Naive thymus-derived CD4-positive, alpha-beta T cell (primary cell): Measurements from ENCODE around the gene NAIF1. TPM values are rescaled to one million over a fixed set of nuclear protein-coding genes. Genes with fewer than 3 reads are reported as not detected.

ENCODE experiments used
- ATAC-seq: fragments of 150-1000 bp; cut with Tn5 transposase; 2 replicates; pipeline ENCODE4 v1.10.0; 2021; ENCODE audit warnings: mild to moderate bottlenecking, moderate library complexity
- CTCF ChIA-PET: fragments of 350-600 bp; sonication (Branson Sonifier 250); formaldehyde crosslinking; loops from one replicate; lab custom pipeline; 2021; ENCODE audit warnings: antibody characterized with exemption; lab: Charles Lee
- POLR2A ChIA-PET: fragments of 350-600 bp; sonication (Branson Sonifier 250); formaldehyde crosslinking; loops from one replicate; lab custom pipeline; 2021; ENCODE audit warnings: antibody characterized with exemption, inconsistent platforms; lab: Charles Lee
- DNase-seq, 9 donors: peaks; one replicate each; pipeline versions ENCODE4 v3.0.0 to v3.0.0-alpha.2; 2020 to 2022; ENCODE audit warnings: mixed read lengths in 1 of 9
- H3K27ac ChIP-seq: one replicate; pipeline ENCODE4 v1.7.0; 2013; ENCODE audit warnings: mild to moderate bottlenecking, low read depth, low read length, moderate library complexity
- H3K27me3 ChIP-seq, 2 donors: one replicate each; pipeline ENCODE4 v1.7.0; 2013; ENCODE audit warnings: low read length in 2 of 2, mild to moderate bottlenecking in 2 of 2, moderate library complexity in 2 of 2; ENCODE audit not compliant: control insufficient read depth in 2 of 2, insufficient read depth in 2 of 2
- H3K36me3 ChIP-seq, 3 experiments: 1 replicate in 2 of 3; 2 replicates in 1 of 3; pipeline ENCODE4 v1.7.0; 2013; ENCODE audit warnings: low read length in 3 of 3, mild to moderate bottlenecking in 3 of 3, moderate library complexity in 1 of 3; ENCODE audit not compliant: insufficient read depth in 3 of 3, control insufficient read depth in 2 of 3
- H3K4me1 ChIP-seq, 2 donors: one replicate each; pipeline ENCODE4 v1.7.0; 2013; ENCODE audit warnings: low read length in 2 of 2, mild to moderate bottlenecking in 2 of 2, moderate library complexity in 1 of 2; ENCODE audit not compliant: control insufficient read depth in 2 of 2, insufficient read depth in 2 of 2
- H3K4me3 ChIP-seq: 2 replicates; pipeline ENCODE4 v1.7.0; 2013; ENCODE audit warnings: mild to moderate bottlenecking, low read length
- H3K9me3 ChIP-seq, 3 experiments: 1 replicate in 2 of 3; 2 replicates in 1 of 3; pipeline ENCODE4 v1.7.0; 2013; ENCODE audit warnings: low read length in 3 of 3; ENCODE audit not compliant: control insufficient read depth in 2 of 3
- H3K27ac Mint-ChIP-seq, 9 donors: one replicate each; pipeline ENCODE4 v1.8.0; 2020 to 2022; ENCODE audit warnings: mixed read lengths in 9 of 9, mild to moderate bottlenecking in 8 of 9, moderate library complexity in 5 of 9, inconsistent platforms in 2 of 9
- H3K27me3 Mint-ChIP-seq, 5 donors: one replicate each; pipeline ENCODE4 v1.8.0; 2021 to 2022; ENCODE audit warnings: mixed read lengths in 5 of 5, mild to moderate bottlenecking in 1 of 5
- H3K36me3 Mint-ChIP-seq, 5 donors: one replicate each; pipeline ENCODE4 v1.8.0; 2020 to 2022; ENCODE audit warnings: mixed read lengths in 5 of 5, mild to moderate bottlenecking in 3 of 5, inconsistent platforms in 1 of 5
- H3K4me1 Mint-ChIP-seq, 7 donors: one replicate each; pipeline ENCODE4 v1.8.0; 2020 to 2022; ENCODE audit warnings: mixed read lengths in 7 of 7, mild to moderate bottlenecking in 3 of 7, inconsistent platforms in 1 of 7
- H3K4me3 Mint-ChIP-seq, 10 donors: one replicate each; pipeline ENCODE4 v1.8.0; 2020 to 2022; ENCODE audit warnings: mild to moderate bottlenecking in 10 of 10, mixed read lengths in 10 of 10, moderate library complexity in 6 of 10, inconsistent platforms in 2 of 10
- H3K9me3 Mint-ChIP-seq, 11 donors: one replicate each; pipeline ENCODE4 v1.8.0; 2020 to 2022; ENCODE audit warnings: mixed read lengths in 11 of 11, mild to moderate bottlenecking in 4 of 11, inconsistent platforms in 1 of 11, moderate library complexity in 1 of 11
- intact Hi-C, 2 donors: fragments of 100-400 bp; cut with micrococcal nuclease; formaldehyde crosslinking; loops; one replicate each; pipeline ENCODE4 v1.15.1; 2023
- polyA plus RNA-seq, 2 donors: library from polyadenylated mRNA; unstranded; fragments of 300-500 nt; fragmentation: Illumina TruSeq; gene quantifications; one replicate each; pipeline ENCODE4 v1.2.3, GENCODE V29; 2021
- total RNA-seq, 6 experiments: library from RNA in 5 of 6; stranded (reverse) in 5 of 6; gene quantifications; 1 replicate in 5 of 6; 2 replicates in 1 of 6; pipeline ENCODE4 v1.2.3 and lab custom pipeline; 2021 to 2026

The NAIF1 gene, protein sequence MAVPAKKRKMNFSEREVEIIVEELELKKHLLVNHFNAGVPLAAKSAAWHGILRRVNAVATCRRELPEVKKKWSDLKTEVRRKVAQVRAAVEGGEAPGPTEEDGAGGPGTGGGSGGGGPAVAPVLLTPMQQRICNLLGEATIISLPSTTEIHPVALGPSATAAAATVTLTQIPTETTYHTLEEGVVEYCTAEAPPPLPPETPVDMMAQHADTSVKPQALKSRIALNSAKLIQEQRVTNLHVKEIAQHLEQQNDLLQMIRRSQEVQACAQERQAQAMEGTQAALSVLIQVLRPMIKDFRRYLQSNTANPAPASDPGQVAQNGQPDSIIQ
- 10 to 100 TPM; 10.7 to 13.3 (median 11.8) TPM for total RNA-seq
- polyA plus RNA-seq = 10 to 100 TPM in 1 of 2 donors, 1 to 10 TPM in 1; 8.6 to 14.8 TPM
- 12.2 reads per million, percentile 40 among the genes with 10 or more reads in this experiment for total RNA-seq (lab: John Stamatoyannopoulos, UW)

DNA sequence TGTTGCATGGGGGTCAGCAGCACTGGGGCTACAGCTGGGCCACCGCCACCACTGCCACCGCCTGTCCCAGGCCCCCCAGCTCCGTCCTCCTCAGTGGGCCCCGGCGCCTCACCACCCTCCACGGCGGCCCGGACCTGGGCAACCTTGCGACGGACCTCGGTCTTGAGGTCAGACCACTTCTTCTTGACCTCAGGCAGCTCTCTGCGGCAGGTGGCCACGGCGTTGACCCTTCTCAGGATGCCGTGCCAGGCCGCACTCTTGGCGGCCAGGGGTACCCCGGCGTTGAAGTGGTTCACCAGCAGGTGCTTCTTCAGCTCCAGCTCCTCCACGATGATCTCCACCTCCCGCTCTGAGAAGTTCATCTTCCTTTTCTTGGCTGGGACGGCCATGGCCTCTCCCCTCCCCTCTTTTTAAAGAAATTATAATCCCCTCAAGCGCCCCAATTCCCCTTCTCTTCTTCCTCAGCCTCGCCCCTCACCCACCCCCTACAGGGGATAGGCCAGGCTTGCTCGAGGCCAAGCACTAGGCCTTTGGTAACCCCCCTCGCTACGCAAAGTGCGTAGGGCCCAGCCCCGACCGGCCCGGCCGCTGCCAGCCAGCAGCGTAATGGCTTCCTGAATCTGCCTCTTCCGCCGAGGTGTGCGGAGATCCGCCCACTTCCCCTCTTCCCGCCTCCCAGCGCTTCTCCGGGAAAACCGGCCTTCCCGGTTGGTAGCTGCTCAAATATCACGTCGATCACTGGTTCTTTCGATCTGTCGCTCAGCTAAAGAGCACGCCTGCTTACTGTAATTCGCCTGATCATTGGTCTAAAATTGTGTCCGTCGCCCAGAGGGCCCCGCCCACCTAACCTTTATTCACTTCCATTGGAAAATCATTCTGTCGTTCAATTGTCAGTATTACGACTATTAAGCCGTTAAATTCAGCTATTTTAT is at the start of gene NAIF1:
Gene NAIF1, minus strand, starts transcription at position 608 of the 932 bp plus-strand sequence. Its CDS starts 219 bp downstream, at position 389.
- H3K27me3 ChIP-seq = no peaks in the 10 kb centered on the region
- no peaks in the 10 kb centered on the region for H3K9me3 ChIP-seq
- POLR2A ChIA-PET = interaction anchor here (0.6 to 4.5 kb wide), 29 partner anchors 8 to 1802 kb away, joined by 3 to 26 read pairs (median 4); partner anchors contain the start of gene EEIG1
- H3K27me3 Mint-ChIP-seq = no peaks in the 10 kb centered on the region
- intact Hi-C loops = loop anchor here (1.0 to 10.0 kb wide), 14 partner anchors 27 to 350 kb away; partner anchors contain the start of genes CDK9 (in 2 of the 2), TOR2A (in 2 of the 2), BBLN (in 1 of the 2) and DPM2 (in 1 of the 2)
- H3K4me1 Mint-ChIP-seq = peaks cover 32 to 69% (median 51%) of the 10 kb centered on the region in 7 donors
- H3K27ac Mint-ChIP-seq = peak within 1 kb of the TSS in 5 of 9 donors; percentile 83 to 93 (median 91)
- CTCF ChIA-PET = interaction anchor here (0.6 to 1.7 kb wide), 5 partner anchors 24 to 1993 kb away, joined by 3 read pairs; no protein-coding TSS in a partner anchor
- H3K9me3 Mint-ChIP-seq = no peaks in the 10 kb centered on the region
- peak within 1 kb of the TSS in 6 of 10 donors; percentile 69 to 95 (median 81) for H3K4me3 Mint-ChIP-seq
- H3K27ac ChIP-seq = peak within 1 kb of the TSS; percentile 88
- ATAC-seq = peak; percentile 78
- peaks cover 40 to 52% of the 10 kb centered on the region in 2 donors for H3K4me1 ChIP-seq
- H3K36me3 Mint-ChIP-seq = peaks cover 0 to 25% (median 3%) of the 10 kb centered on the region in 5 donors
- DNase-seq = peak; percentile 87 to 98 (median 97)
- peak within 1 kb of the TSS; percentile 96 for H3K4me3 ChIP-seq
- peaks cover 0 to 11% (median 0%) of the 10 kb centered on the region in 3 experiments for H3K36me3 ChIP-seq

DNA sequence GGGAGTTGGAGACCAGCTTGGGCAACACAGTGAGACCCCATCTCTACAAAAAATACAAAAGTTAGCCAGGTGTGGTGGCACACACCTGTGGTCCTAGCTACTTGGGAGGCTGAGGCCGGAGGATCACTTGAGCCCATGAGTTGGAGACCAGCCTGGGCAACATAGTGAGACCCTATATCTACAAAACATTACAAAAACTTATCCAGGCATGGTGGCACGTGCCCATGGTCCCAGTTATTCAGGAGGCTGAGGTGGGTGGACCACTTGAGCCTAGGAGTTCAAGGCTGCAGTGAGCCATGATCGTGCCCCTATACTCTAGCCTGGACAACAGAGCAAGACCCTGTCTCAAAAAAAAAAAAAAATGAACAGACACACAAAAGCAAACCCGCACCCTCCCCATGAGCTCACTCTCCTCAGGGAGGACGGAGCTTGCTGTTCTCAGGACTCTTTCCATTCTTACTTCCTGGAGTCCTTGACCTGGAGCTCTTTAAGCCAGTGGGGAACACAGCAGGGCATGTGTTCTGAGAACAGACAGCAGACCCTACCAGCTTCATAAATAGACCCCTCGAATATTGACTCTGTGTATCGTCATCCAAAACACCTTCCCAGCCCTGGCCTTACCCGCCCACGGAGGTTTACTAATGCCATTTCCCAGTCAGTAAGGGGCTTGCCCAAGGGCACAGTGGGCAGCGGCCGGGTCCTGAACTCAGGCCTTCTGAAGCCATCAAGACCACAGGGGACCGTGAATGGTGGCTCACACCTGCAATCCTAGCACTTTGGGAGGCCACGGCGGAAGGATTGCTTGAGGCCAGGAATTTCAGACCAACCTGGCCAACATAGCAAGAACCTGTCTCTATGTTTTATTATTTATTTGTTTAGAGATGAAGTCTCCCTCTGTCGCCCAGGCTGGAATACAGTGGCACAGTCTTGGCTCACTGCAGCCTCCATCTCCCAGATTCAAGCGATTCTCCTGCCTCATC is 49.3 kb upstream of the NAIF1 start:
- no peak overlapping the region for H3K4me3 Mint-ChIP-seq
- intact Hi-C loops = loop anchor here (1.0 to 5.0 kb wide), 8 partner anchors 12 to 381 kb away; partner anchors contain the start of gene TOR2A (in 1 of the 2)

DNA sequence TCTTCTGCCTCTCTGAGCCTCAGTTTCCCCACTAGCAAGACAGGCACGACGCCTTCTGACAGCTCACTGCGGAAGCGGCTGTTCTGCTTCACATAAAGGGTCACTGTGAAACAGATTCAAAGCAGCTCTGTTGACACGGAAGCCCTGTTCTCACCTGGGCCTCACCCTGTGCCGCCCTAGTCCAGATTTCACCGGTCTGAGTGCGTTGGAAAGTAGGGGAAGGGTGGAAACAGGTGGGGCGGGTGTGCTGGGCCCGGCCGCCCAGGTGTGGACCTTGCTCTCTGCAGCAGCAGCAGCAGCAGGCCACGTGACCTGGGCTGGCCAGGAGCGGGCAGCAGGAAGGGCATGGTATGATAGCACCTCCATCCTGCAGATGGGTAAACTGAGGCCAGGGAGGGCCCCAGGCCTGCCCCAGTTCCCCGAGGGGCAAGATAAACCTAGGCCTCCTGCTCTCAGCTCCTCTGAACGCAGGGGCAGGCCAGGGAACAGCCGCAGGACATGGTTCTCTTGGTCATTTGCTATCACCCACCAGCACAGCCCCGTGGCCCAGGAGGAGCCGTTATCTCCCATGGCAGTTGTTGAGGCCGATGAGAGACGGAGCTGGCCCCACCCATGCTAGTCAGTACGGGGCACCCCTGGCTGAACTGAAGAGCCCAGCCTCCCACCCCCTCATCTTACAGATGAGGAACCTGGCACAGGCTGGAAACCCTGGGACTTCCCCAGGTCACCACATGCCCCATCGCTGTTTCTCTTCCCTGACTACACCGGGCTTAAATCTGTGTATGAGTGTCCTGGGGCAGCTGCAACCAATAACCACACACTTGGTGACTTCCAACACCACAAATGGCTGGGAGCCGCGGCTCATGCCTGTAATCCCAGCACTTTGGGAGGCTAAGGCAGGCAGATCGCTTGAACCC is 48.3 kb upstream of the NAIF1 start:
- H3K4me3 Mint-ChIP-seq = no peak overlapping the region
- Histone ChIP-seq H3K4me1 (peaks cover 0 to 7% of the 10 kb centered on the region in 2 donors), H3K36me3 (peaks cover 0 to 37% (median 10%) of the 10 kb centered on the region in 3 experiments), H3K9me3 (no peaks in the 10 kb centered on the region), H3K4me3 (no peak overlapping the region), H3K27me3 (no peaks in the 10 kb centered on the region), H3K27ac (no peak overlapping the region)
- ChIA-PET CTCF (interaction anchor here (0.6 to 1.4 kb wide), 6 partner anchors 10 to 874 kb away, joined by 3 to 5 read pairs (median 4); no protein-coding TSS in a partner anchor), POLR2A (interaction anchor here (0.6 to 1.6 kb wide), 3 partner anchors 21 to 46 kb away, joined by 3 to 5 read pairs (median 3); no protein-coding TSS in a partner anchor)
- H3K36me3 Mint-ChIP-seq = peaks cover 0 to 11% (median 9%) of the 10 kb centered on the region in 5 donors
- ATAC-seq = peak; percentile 57
- no peaks in the 10 kb centered on the region for H3K27me3 Mint-ChIP-seq
- peaks cover 0 to 3% (median 0%) of the 10 kb centered on the region in 11 donors for H3K9me3 Mint-ChIP-seq
- DNase-seq = no peak
- H3K4me1 Mint-ChIP-seq = peaks cover 6 to 13% (median 7%) of the 10 kb centered on the region in 7 donors
- intact Hi-C loops = loop anchor here (2.0 to 5.0 kb wide), 5 partner anchors 23 to 173 kb away; no protein-coding TSS in a partner anchor
- no peak overlapping the region for H3K27ac Mint-ChIP-seq

More for the DNA sequence above, 49.3 kb upstream of the NAIF1 start:
- Mint-ChIP-seq H3K4me1 (peaks cover 6 to 13% (median 7%) of the 10 kb centered on the region in 7 donors), H3K27me3 (no peaks in the 10 kb centered on the region), H3K27ac (no peak overlapping the region), H3K36me3 (peaks cover 0 to 11% (median 8%) of the 10 kb centered on the region in 5 donors), H3K9me3 (peaks cover 0 to 3% (median 0%) of the 10 kb centered on the region in 11 donors)
- Histone ChIP-seq H3K4me3 (no peak overlapping the region), H3K36me3 (peaks cover 0 to 47% (median 4%) of the 10 kb centered on the region in 3 experiments), H3K27ac (no peak overlapping the region), H3K27me3 (no peaks in the 10 kb centered on the region), H3K4me1 (peaks cover 0 to 7% of the 10 kb centered on the region in 2 donors), H3K9me3 (no peaks in the 10 kb centered on the region)
- ATAC-seq (no peak), DNase-seq (no peak)
- POLR2A ChIA-PET = interaction anchor here (0.6 to 0.9 kb wide), 3 partner anchors 45 to 866 kb away, joined by 3 to 7 read pairs (median 3); no protein-coding TSS in a partner anchor
- CTCF ChIA-PET = interaction anchor here (0.6 to 1.6 kb wide), 7 partner anchors 9 to 186 kb away, joined by 3 to 6 read pairs (median 5); no protein-coding TSS in a partner anchor

- Histone ChIP-seq H3K27me3 (no peaks in the 10 kb centered on the region), H3K36me3 (peaks cover 0 to 37% (median 10%) of the 10 kb centered on the region in 3 experiments), H3K4me1 (peaks cover 0 to 7% of the 10 kb centered on the region in 2 donors), H3K4me3 (no peak overlapping the region), H3K9me3 (no peaks in the 10 kb centered on the region), H3K27ac (no peak overlapping the region)
- ATAC-seq (no peak), DNase-seq (no peak)
- Mint-ChIP-seq H3K27me3 (no peaks in the 10 kb centered on the region), H3K36me3 (peaks cover 0 to 14% (median 11%) of the 10 kb centered on the region in 5 donors), H3K27ac (peak overlapping the region in 1 of 9 donors; percentile 46), H3K4me1 (peaks cover 7 to 16% (median 9%) of the 10 kb centered on the region in 7 donors), H3K9me3 (peaks cover 0 to 3% (median 0%) of the 10 kb centered on the region in 11 donors), H3K4me3 (no peak overlapping the region)
- POLR2A ChIA-PET = interaction anchor here (1.5 to 1.6 kb wide), 2 partner anchors 20 to 47 kb away, joined by 5 to 6 read pairs; partner anchors contain the start of genes NAIF1 and SLC25A25
- CTCF ChIA-PET = interaction anchor here (0.6 to 1.4 kb wide), 2 partner anchors 14 to 875 kb away, joined by 3 to 4 read pairs; no protein-coding TSS in a partner anchor
- intact Hi-C loops = loop anchor here in 1 of 2 donors (5.0 kb wide), 2 partner anchors 43 to 77 kb away; no protein-coding TSS in a partner anchor
These were observed 47.4 kb upstream of the NAIF1 start for GRCh38 chr9:128114326-128115186.
